Suprapubic skin (tissue), 4 donors: ENCODE data around the gene MDP1.

Source experiments
- EP300 ChIP-seq: sonication (generic); formaldehyde crosslinking; IDR thresholded peaks from one replicate; pipeline ENCODE4 v1.6.1; 2017; ENCODE audit warnings: antibody characterized with exemption
- POLR2AphosphoS5 ChIP-seq, 3 donors: sonication (generic); formaldehyde crosslinking; IDR thresholded peaks; one replicate each; pipeline ENCODE4 v1.6.1; 2017; ENCODE audit warnings: antibody characterized with exemption in 3 of 3
- TF ChIP-seq, protein P1 (sequence below), 2 donors: fragments of 200-600 bp in 1 of 2; fragments of 450-650 bp in 1 of 2; sonication (generic) in 1 of 2; IDR thresholded peaks; one replicate each; pipeline ENCODE4 v1.5.1; 2016 to 2019; ENCODE audit warnings: antibody characterized with exemption in 2 of 2, mild to moderate bottlenecking in 1 of 2, moderate library complexity in 1 of 2

GRCh38 chr14:24212924-24213865, 2.7 kb downstream of the MDP1 start, which contains the start of gene CHMP4A:
- TF ChIP-seq, protein P1, sequence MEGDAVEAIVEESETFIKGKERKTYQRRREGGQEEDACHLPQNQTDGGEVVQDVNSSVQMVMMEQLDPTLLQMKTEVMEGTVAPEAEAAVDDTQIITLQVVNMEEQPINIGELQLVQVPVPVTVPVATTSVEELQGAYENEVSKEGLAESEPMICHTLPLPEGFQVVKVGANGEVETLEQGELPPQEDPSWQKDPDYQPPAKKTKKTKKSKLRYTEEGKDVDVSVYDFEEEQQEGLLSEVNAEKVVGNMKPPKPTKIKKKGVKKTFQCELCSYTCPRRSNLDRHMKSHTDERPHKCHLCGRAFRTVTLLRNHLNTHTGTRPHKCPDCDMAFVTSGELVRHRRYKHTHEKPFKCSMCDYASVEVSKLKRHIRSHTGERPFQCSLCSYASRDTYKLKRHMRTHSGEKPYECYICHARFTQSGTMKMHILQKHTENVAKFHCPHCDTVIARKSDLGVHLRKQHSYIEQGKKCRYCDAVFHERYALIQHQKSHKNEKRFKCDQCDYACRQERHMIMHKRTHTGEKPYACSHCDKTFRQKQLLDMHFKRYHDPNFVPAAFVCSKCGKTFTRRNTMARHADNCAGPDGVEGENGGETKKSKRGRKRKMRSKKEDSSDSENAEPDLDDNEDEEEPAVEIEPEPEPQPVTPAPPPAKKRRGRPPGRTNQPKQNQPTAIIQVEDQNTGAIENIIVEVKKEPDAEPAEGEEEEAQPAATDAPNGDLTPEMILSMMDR (IDR thresholded peaks at IDR 0.05) = peak in 1 of 2 donors; percentile 22
- peak; percentile 84 to 98 (median 93) for TF ChIP-seq POLR2AphosphoS5 (IDR thresholded peaks at IDR 0.05)
- no peak for TF ChIP-seq EP300
